Activated gamma-delta T cell treated with Interleukin-2 at 50 U/mL for 16 hours (primary cell): ENCODE measurements around the gene CTNNA3.
"Not testable (repeated sequence)": the region's sequence is repeated elsewhere in the genome, so short reads cannot be mapped to it uniquely, and the experiment has no call there.

Source experiments
- DNase-seq: peaks from one replicate; pipeline ENCODE4 v3.0.0-alpha.2; 2020

CTNNA3 gene

GRCh38 chr10:67230680-67231500 lies 465.1 kb downstream of the CTNNA3 start:
- DNase-seq, result not testable (repeated sequence)

- no peak for DNase-seq
These were observed 470.8 kb downstream of the CTNNA3 start for GRCh38 chr10:67225226-67225625.

DNA sequence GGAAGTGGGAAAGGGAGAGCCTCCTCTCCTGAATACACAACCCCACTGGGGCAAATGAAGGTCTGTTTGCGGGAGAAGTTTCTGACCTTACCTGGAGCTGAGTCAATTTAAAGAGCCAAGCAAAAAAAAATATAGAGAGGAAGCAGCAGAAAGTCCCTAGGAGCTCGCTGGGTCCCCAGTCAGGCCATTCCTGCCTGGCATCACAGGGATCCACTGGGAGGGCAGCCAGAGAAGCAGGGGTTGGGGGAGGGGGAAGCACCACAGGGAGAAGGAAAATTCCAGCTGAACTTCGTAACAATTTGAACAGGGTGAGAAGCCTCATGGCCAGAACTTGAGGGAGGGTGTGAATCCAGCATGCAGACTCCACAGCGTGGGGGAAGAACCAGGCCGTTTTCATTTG lies 471.4 kb downstream of the CTNNA3 start:
- no peak for DNase-seq

- DNase-seq, result no peak
These were observed 473.1 kb downstream of the CTNNA3 start for GRCh38 chr10:67222934-67223333.

- DNase-seq, result no peak
These were observed 474.0 kb downstream of the CTNNA3 start for GRCh38 chr10:67221939-67222494.

DNA sequence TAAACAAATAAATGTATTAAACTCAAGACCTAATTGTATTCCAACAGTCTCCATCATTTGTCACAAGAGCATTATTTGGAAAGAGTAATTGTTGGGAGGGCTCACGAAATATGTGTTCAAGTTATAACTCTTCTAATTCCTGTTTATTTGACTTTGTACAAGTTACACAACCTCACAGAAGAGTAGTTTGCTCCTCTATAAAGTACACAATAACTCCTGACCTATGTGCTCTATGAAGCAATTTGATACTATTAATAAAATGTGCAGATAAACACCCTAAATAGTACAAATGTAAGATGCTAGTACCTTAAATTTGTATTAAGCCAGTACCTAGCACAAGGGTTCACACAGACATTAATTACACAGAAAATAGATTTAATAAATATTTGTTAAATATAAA lies 484.3 kb downstream of the CTNNA3 start:
- no peak for DNase-seq

GRCh38 chr10:67207923-67208322 lies 488.1 kb downstream of the CTNNA3 start:
- not testable (repeated sequence) for DNase-seq

DNA sequence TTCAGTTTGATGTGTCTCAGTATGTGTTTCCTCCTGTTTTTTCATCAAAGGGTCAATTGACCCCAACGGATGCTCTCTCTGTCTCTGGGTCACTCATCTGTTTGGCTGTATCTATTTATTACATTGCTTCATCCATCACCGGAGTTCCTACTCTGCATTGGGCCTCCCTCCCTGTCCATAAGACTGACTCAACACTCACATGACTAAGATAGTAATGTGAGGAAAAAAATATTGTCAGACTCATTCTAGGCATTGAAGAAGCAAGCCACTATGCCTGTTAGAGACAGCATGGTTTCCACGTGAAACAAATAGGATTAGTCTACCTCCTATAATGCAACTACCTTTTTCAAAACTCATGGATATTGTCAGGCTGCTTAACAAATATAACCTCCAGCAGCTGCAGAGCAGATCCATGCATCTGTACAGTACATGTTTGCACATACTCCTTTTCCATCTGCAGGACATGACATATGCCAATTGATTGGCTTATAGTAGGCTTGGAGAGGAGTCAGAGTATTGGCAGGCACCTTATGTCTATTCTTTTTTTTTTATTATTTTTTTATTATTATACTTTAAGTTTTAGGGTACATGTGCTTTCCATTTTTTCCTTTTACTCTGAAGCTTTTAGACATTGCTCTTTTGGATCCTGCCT lies 495.0 kb downstream of the CTNNA3 start:
- DNase-seq, result no peak

GRCh38 chr10:67175354-67175753 lies 520.6 kb downstream of the CTNNA3 start:
- DNase-seq, result no peak

DNA sequence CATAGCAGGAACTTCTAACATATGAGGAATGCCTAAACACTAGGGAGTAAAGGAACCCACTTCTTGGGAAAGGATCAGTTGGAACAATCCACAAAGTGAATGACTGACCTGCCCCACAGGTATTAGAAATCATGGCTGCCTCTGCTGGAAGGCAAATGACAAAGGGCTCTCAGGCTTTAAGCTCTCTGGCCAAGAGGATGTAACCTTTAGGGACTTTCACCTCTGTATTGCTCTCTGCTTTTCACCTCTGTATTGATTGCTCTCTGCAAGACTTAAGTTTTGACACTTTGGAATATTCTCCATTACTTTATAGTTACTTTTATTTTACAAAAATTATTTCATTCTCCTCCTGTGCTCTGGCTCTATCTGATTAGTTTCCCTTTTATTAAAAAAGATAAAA lies 522.2 kb downstream of the CTNNA3 start:
- DNase-seq, result no peak

DNA sequence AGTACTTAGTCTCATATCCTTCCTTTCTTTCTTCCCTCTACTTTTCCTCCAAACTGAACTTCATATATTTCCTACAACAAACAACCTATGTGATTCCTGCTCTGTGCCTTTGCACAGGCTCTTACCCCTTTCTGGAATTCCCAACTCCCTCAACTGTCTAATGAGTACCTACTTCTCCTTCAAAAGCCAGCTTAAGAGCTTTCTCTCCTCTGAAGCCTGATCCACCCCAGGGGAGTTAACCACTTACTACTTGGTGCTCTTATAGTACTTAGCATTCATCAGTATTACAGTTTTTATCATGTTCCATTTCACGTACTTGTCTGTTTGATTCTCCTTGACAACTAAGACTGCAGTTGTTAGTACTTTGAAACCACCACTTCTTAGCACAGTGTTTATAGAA lies 524.0 kb downstream of the CTNNA3 start:
- DNase-seq, result no peak

- no peak for DNase-seq
These were observed 539.8 kb downstream of the CTNNA3 start for GRCh38 chr10:67156239-67156638.

DNA sequence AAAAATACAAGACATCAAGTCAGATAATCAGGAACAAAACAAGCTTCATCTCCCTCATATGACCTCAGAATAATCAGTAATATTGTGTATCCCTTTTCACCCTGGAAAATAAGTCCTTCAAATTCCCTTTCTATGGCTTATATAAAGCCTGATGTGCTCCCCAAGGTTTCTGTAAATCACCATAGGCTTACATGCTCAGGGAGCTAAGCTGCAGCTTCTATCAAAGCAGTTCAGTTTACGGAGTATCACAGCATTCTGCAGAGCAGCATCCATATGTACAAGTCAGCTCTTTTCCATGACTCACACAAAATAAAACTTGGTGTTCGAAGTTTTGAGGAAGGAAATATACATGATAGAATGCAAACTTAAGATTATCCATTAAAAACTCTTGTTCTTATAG lies 544.5 kb downstream of the CTNNA3 start:
- DNase-seq, result no peak

DNA sequence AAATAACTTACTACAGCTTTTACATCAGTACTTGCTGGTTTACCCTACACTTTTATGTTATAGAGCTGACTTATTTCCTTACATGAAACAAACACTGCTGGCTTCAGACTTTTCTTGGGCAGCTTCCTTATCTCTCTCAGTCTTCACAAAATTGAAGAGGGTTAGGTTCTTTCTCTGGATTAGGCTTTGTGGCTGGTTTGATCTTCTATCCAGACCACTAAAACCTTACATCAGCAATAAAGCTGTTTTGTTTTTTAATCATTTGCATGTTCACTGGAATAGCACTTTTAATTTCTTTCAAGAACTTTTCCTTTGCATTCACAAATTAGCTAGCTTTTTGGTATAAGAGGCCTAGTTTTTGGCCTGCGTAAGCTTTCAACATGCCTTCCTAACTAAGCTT lies 551.5 kb downstream of the CTNNA3 start:
- DNase-seq, result no peak

- DNase-seq, result no peak
These were observed 554.7 kb downstream of the CTNNA3 start for GRCh38 chr10:67141300-67141699.

GRCh38 chr10:67140641-67141040 lies 555.4 kb downstream of the CTNNA3 start:
- no peak for DNase-seq

GRCh38 chr10:67127441-67127840 lies 568.6 kb downstream of the CTNNA3 start:
- no peak for DNase-seq

- no peak for DNase-seq
These were observed 576.3 kb downstream of the CTNNA3 start for GRCh38 chr10:67119651-67120050.

DNA sequence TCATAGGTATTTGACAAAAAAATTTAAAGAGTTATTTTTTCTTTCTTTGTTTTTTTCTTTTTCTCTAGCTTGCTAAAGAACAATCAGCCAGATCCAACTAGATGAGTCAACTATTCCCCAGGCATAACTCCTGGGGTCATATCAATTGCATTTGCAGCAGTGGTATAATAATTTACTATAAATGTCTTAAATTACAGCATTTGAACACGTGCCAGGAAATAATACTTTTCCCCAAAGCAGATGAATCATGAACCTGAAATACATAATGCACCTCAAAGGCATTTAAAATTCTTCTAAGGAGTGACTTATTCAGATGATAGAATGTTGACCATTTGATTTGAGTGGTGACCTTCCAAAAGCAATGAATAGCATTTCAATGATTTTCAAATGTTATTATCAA lies 580.0 kb downstream of the CTNNA3 start:
- no peak for DNase-seq

DNA sequence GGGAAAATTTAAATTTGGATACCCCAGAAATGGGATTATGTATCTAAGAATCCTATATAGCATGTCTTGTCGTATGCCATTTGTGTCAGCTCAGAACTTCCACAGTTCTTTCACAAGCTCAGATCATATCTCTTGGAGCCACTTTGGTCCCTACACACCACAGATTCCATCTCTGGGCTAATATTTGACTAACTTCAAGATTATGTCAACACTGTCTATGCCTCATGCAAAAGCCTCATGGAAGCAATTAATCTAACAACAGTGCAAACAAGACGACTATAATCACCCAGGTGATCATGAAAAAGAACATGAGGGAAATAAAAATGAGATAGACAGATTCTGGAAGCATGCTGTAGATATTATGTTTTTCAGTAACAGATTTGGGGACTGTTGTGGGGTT lies 581.0 kb downstream of the CTNNA3 start:
- no peak for DNase-seq

DNA sequence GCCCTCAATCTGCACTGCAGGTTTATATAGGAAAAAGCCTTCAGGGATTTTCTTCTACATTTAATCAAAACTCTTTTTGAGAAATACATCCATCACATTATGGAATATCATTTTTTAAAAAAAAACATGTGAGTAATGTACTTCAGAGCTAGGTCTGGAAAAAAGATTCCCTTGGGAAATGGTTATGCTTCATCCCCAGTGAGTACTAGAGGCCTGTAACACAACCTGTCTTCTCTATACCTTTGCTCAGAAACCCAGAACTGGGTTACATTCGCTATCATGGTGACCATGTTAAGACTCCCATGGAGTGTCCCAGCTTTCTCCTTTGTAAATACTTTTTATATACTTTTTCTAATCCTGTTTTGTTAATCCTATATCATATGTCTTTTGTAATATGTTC lies 583.2 kb downstream of the CTNNA3 start:
- no peak for DNase-seq

GRCh38 chr10:67110286-67110685 lies 585.7 kb downstream of the CTNNA3 start:
- no peak for DNase-seq

DNA sequence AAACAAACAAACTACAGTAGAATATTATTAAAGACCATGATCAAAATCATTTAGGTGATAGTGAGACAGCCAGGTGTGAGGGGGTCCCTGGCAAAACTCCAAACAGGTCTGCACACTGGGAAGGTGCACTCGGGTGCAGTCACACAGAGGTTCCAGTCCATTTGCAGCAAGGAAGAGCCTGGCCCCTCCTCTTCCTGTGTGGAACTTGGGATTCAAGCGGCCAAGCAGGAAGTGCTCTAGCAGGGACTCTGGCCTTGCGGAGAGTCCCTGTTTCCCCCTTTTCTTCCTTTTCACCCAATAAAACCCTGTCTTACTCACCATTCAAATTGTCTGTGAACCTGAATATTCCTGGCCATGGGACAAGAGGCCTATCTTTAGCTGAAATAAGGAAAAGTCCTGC lies 588.3 kb downstream of the CTNNA3 start:
- no peak for DNase-seq

DNA sequence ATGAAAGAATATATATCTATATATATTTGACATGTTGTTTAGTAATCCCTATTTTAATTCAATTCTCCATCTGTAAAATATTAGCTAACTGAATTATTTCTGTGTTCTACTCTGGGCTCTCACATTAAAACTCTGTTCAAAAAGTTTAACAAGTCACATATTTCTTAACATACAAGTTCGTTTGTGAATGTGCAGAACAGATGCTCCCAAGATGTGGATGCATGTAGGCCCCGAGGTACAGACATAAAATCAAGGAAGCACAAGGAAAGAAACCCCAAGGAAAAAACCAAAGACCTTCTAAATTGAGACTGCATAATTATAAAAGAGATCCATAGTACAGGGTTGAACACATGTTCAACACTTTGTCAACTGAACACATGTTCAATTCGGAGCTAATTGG lies 595.0 kb downstream of the CTNNA3 start:
- DNase-seq, result no peak
